A673 (cell line): ENCODE results near the gene C6orf62. TPM values are rescaled to one million over a fixed set of nuclear protein-coding genes. Genes with fewer than 3 reads are reported as not detected.

Experiments used
- BruUV-seq: library from RNA; stranded (reverse); fragments of 400-500 nt; replicated peaks from 2 replicates; lab custom pipeline; 2021; lab: Mats Ljungman, UMichigan
- CTCF ChIA-PET: fragments of 300-600 bp; sonication (Branson Sonifier 250); formaldehyde crosslinking; loops from one replicate; lab custom pipeline; 2022; ENCODE audit warnings: antibody characterized with exemption; lab: Charles Lee
- POLR2A ChIA-PET: fragments of 300-600 bp; sonication (Branson Sonifier 250); formaldehyde crosslinking; loops from one replicate; lab custom pipeline; 2022; ENCODE audit warnings: antibody characterized with exemption; ENCODE audit not compliant: low non-redundant PET; lab: Charles Lee
- DNase-seq: peaks from one replicate; pipeline ENCODE4 v3.0.0-alpha.2; 2015; ENCODE audit warnings: low spot score
- H3K27ac ChIP-seq: fragments of 200-600 bp; sonication (generic); 2 replicates; pipeline ENCODE4 v1.5.1; 2016; ENCODE audit warnings: mixed run types, low read depth, mild to moderate bottlenecking, mixed read lengths, antibody characterized with exemption, low read length; ENCODE audit not compliant: poor library complexity, severe bottlenecking
- H3K27me3 ChIP-seq: fragments of 200-600 bp; sonication (generic); replicated peaks from 2 replicates; pipeline ENCODE4 v1.6.1; 2017; ENCODE audit warnings: mixed run types, low read depth, mild to moderate bottlenecking, mixed read lengths, antibody characterized with exemption, low read length; ENCODE audit not compliant: insufficient read depth, poor library complexity
- H3K36me3 ChIP-seq: fragments of 200-600 bp; sonication (generic); 2 replicates; pipeline ENCODE4 v1.6.1; 2016; ENCODE audit warnings: mixed run types, mild to moderate bottlenecking, mixed read lengths, antibody characterized with exemption, low read length; ENCODE audit not compliant: insufficient read depth, poor library complexity, severe bottlenecking
- H3K4me1 ChIP-seq: fragments of 200-600 bp; sonication (generic); 2 replicates; pipeline ENCODE4 v1.6.1; 2017; ENCODE audit warnings: mixed run types, mild to moderate bottlenecking, mixed read lengths, antibody characterized with exemption, low read length; ENCODE audit not compliant: insufficient read depth, poor library complexity, severe bottlenecking
- H3K4me3 ChIP-seq: fragments of 200-600 bp; sonication (generic); 2 replicates; pipeline ENCODE4 v1.5.1; 2016; ENCODE audit warnings: low read depth, mixed run types, mild to moderate bottlenecking, mixed read lengths, low read length; ENCODE audit not compliant: poor library complexity, severe bottlenecking
- H3K9me3 ChIP-seq: fragments of 200-600 bp; sonication (generic); 2 replicates; pipeline ENCODE4 v1.6.1; 2016; ENCODE audit warnings: mixed run types, low read depth, mild to moderate bottlenecking, mixed read lengths, antibody characterized with exemption, low read length; ENCODE audit not compliant: poor library complexity, severe bottlenecking
- EZH2 ChIP-seq: fragments of 200-600 bp; sonication (generic); IDR thresholded peaks from 2 replicates; pipeline ENCODE4 v1.6.1; 2017; ENCODE audit warnings: borderline replicate concordance, low read depth, mild to moderate bottlenecking, mixed read lengths, antibody characterized with exemption, low read length; ENCODE audit not compliant: poor library complexity, severe bottlenecking
- intact Hi-C: fragments of 100-400 bp; cut with micrococcal nuclease; formaldehyde crosslinking; loops from one replicate; pipeline ENCODE4 v1.10.0; 2022; ENCODE audit not compliant: unreplicated experiment
- total RNA-seq: library from RNA; stranded (reverse); gene quantifications from 2 replicates; pipeline ENCODE4 v1.2.3, GENCODE V29; 2021
- TF ChIP-seq, protein P1 (sequence below): fragments of 300-800, 200-600 bp; sonication (generic); conservative IDR thresholded peaks from 2 replicates; pipeline ENCODE4 v1.5.1; 2017; ENCODE audit warnings: low read depth, mild to moderate bottlenecking, antibody characterized with exemption, low read length, moderate library complexity, mixed read lengths

Gene C6orf62
- total RNA-seq, 1 experiment from 2014 or later = 107 TPM

DNA sequence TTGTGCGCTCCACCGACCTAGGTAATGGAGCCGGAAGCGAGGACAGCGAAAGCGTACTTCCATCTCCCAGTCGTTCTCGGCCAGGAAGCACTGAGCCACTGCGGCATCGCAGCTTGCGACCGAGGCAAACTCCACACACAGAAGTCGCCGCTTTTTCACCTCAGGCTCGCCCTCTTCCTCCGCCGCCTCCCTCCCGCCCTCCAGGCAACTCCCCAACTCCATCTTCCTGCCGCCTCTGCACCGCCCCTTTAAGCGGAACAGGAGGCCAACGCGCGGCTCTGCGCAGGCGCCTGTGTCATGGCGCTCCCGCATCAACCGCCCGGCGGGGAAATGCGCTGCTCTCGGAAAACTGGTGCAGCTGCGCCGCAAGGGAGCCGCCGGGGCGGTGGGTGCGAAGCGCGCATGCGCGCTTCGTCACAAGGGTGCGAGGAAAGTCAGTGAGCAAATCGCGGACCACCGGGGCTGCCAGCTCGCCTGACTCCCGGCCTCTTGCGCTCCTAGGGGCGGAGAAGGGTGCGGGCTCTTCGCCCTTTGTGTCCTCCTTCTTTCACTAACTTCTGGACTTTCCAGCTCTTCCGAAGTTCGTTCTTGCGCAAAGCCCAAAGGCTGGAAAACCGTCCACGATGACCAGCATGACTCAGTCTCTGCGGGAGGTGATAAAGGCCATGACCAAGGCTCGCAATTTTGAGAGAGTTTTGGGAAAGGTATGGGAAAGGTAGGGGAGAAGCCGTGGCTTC lies 52.1 kb downstream of the C6orf62 start, which contains the start of the genes ACOT13 and TDP2:
Gene ACOT13 (plus strand): TSS at position 437 of the 737 bp plus-strand sequence. CDS start 187 bp downstream, at position 624.
Gene TDP2 (minus strand): TSS at position 259 of the 737 bp plus-strand sequence. CDS start 37 bp downstream, at position 222.
- intact Hi-C loops = no loop called here
- Histone ChIP-seq H3K27me3 (no peaks in the 10 kb centered on the region), H3K27ac (peak within 1 kb of the TSS; percentile 77), H3K9me3 (peaks cover 10% of the 10 kb centered on the region), H3K4me3 (peak within 1 kb of the TSS; percentile 75), H3K36me3 (peaks cover 14% of the 10 kb centered on the region), H3K4me1 (peaks cover 8% of the 10 kb centered on the region)
- DNase-seq = peak; percentile 98
- TF ChIP-seq EZH2 = no peak
- TF ChIP-seq, protein P1, sequence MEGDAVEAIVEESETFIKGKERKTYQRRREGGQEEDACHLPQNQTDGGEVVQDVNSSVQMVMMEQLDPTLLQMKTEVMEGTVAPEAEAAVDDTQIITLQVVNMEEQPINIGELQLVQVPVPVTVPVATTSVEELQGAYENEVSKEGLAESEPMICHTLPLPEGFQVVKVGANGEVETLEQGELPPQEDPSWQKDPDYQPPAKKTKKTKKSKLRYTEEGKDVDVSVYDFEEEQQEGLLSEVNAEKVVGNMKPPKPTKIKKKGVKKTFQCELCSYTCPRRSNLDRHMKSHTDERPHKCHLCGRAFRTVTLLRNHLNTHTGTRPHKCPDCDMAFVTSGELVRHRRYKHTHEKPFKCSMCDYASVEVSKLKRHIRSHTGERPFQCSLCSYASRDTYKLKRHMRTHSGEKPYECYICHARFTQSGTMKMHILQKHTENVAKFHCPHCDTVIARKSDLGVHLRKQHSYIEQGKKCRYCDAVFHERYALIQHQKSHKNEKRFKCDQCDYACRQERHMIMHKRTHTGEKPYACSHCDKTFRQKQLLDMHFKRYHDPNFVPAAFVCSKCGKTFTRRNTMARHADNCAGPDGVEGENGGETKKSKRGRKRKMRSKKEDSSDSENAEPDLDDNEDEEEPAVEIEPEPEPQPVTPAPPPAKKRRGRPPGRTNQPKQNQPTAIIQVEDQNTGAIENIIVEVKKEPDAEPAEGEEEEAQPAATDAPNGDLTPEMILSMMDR = peak; percentile 54
- no TSS peak for BruUV-seq
- POLR2A ChIA-PET = interaction anchor here (0.5 to 0.7 kb wide), 2 partner anchors 18 to 105 kb away, joined by 3 read pairs; no protein-coding TSS in a partner anchor
- CTCF ChIA-PET = interaction anchor here (0.7 to 1.2 kb wide), 3 partner anchors 21 to 86 kb away, joined by 3 to 5 read pairs (median 3); no protein-coding TSS in a partner anchor

DNA sequence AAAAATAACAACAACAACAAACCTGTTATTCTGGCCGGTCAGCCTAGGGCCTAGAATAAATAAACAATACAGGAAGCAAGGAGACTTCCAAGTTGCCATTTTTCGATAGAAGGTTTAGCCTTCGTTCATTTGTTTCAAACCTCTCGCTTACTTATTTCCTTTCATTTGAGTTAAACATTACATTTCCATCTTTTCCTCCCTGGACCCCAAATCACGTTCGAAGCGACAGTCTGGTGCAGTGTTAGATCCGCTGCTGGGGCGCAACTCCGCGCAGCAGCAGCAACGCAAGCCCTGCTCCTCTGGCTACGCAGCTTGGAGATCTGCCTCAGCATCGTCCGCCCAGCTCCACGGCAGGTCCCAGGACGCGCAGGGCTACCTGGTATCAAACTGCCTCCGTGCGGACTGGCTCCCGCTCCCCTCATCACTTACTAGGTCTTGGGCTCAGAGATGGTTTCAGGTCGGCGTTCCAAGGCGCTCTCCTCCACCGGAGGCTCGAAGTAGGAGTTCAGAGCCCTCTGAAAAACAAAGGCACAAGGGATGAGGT lies 52.8 kb downstream of the C6orf62 start:
- CTCF ChIA-PET = interaction anchor here (1.1 kb wide), 1 partner anchor 85 kb away, joined by 4 read pairs; no protein-coding TSS in a partner anchor
- TF ChIP-seq, protein P1 = no peak
- no peak for TF ChIP-seq EZH2
- intact Hi-C loops = no loop called here
- H3K4me3 ChIP-seq = peak overlapping the region; percentile 75
- H3K4me1 ChIP-seq = peaks cover 8% of the 10 kb centered on the region
- H3K9me3 ChIP-seq = peaks cover 10% of the 10 kb centered on the region
- POLR2A ChIA-PET = interaction anchor here (0.5 kb wide), 1 partner anchor 105 kb away, joined by 3 read pairs; no protein-coding TSS in a partner anchor
- peaks cover 14% of the 10 kb centered on the region for H3K36me3 ChIP-seq
- BruUV-seq = TSS peak; percentile 70
- no peaks in the 10 kb centered on the region for H3K27me3 ChIP-seq
- peak overlapping the region; percentile 69 for H3K27ac ChIP-seq
- peak; percentile 41 for DNase-seq

DNA sequence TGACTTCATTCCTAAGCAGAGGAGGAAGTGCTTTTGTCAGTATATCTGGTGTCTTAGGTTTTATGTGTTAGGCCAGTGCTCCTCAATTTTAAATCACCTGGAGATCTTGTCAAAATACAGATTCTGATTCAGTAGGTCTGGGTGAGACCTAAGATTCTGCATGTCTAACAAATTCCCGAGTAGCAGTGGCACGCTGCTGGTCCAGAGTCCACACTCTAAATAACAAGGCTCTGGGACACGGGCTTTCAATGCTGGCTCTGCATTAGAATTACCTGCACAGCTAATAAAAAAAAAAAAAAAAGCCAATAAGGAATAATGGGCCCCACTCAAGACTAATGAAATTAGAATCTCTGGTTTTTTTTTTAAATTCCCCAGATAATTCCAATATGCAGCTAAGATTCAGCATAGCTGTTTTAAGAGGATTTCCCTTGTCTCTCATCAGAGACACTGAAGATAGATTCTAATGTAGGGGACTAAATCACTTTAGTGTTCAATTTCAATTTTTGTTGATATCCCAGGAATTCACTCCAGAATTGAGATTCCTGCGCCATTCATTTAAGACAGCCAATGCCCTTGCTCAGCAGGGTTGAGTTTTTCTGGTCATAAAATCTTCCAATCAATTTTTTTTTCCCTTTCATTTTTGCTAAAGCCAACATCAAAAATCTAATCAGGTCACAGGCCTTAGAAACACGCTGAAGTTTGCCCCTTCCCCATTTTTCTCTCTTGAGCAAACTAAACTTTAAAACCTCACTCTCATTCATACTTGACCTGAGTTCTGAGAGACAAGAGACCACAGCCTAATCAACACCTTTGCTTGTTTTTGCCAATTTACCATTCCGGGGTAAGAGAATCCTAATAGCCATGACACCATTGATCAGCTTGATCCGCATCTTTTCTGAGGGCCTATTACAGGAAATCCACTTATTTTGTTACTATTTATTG lies 54.6 kb downstream of the C6orf62 start:
- CTCF ChIA-PET = no interaction called here

More for the DNA sequence above, 54.6 kb downstream of the C6orf62 start:
- no TSS peak for BruUV-seq
- TF ChIP-seq, protein P1 = no peak
- no peak for TF ChIP-seq EZH2
- intact Hi-C loops = no loop called here
- POLR2A ChIA-PET = no interaction called here
- Histone ChIP-seq H3K27me3 (no peaks in the 10 kb centered on the region), H3K4me3 (no peak overlapping the region), H3K9me3 (no peaks in the 10 kb centered on the region), H3K4me1 (peaks cover 8% of the 10 kb centered on the region), H3K36me3 (peaks cover 14% of the 10 kb centered on the region), H3K27ac (no peak overlapping the region)
- no peak for DNase-seq
